ENCODE measurements around the gene PILRB.
"Not testable (repeated sequence)": the region's sequence is repeated elsewhere in the genome, so short reads cannot be mapped to it uniquely, and the experiment has no call there.

Gene PILRB

DNA sequence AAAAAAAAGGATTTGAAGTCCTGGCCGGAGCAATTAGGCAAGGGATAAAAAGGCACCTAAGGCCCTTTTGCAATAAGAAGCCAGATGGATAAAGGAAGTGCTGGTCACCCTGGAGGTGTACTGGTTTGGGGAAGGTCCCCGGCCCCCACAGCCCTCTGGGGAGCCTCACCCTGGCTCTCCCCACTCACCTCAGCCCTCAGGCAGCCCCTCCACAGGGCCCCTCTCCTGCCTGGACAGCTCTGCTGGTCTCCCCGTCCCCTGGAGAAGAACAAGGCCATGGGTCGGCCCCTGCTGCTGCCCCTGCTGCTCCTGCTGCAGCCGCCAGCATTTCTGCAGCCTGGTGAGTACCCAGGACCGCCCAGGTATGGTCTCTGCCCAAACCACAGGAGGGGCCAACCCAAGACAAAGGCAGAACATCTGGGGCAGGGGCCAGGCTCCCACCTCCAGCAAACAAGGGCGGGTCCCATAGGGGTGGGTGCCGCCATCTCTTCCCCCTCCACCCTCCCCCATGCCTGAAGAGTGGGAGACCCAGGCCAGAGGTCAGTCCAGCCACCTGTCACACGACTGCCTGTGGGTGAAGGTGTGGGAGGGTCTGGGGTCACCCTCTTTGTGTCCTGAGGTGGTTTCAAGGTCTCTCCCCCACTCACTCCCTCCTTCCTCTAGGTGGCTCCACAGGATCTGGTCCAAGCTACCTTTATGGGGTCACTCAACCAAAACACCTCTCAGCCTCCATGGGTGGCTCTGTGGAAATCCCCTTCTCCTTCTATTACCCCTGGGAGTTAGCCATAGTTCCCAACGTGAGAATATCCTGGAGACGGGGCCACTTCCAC, at the start of gene PILRB:
PILRB (plus strand) TSS at position 91 of the 830 bp plus-strand sequence; CDS start at position 277, 186 bp downstream.
- no peaks in the 10 kb centered on the region for H3K9me3 ChIP-seq (ENCODE audit: control insufficient read depth in 5 of 5, low read length in 5 of 5)
- no peaks in the 10 kb centered on the region for H3K27me3 ChIP-seq (ENCODE audit: control insufficient read depth in 5 of 5, insufficient read depth in 4 of 5, low read length in 5 of 5)
- H3K4me1 ChIP-seq (ENCODE audit: control insufficient read depth in 5 of 5, insufficient read depth in 5 of 5, low read length in 5 of 5) = peaks cover 0 to 11% (median 7%) of the 10 kb centered on the region in 5 donors
- H3K4me3 ChIP-seq (ENCODE audit: low read depth in 1 of 5, low read length in 5 of 5) = no peak within 1 kb of the TSS
- peaks cover 7 to 98% (median 91%) of the 10 kb centered on the region in 5 donors for H3K36me3 ChIP-seq (ENCODE audit: control insufficient read depth in 5 of 5, insufficient read depth in 5 of 5, low read length in 5 of 5)
- H3K9ac ChIP-seq (ENCODE audit: low read length in 5 of 5) = peak within 1 kb of the TSS in 1 of 5 donors; percentile 6
- H3K27ac ChIP-seq (ENCODE audit: low read depth, low read length) = no peak within 1 kb of the TSS

DNA sequence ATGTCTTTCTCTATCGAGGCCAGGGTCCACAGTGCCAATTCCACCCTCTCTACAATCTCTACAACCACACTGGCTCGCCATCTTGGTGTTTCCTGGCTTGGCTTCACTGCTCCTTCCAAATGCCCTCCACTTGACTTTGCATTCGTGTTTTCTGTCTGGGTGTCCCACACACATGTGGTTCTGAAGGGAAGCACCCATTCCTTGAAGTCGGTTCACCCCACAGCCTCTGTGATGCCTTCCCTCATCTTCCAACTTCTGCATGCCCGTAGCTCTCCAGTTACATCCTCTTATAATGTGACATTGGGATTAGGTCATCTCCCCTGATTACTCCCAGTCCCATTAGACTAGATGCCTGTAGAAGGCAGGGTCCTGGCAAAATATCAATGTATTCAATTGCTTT, 39.6 kb upstream of the PILRB start:
- H3K9me3 ChIP-seq (ENCODE audit: control insufficient read depth in 5 of 5, low read length in 5 of 5); H3K36me3 ChIP-seq (ENCODE audit: control insufficient read depth in 5 of 5, insufficient read depth in 5 of 5, low read length in 5 of 5); H3K9ac ChIP-seq (ENCODE audit: low read length in 5 of 5); H3K27ac ChIP-seq (ENCODE audit: low read depth, low read length); H3K4me3 ChIP-seq (ENCODE audit: low read depth in 1 of 5, low read length in 5 of 5); H3K4me1 ChIP-seq (ENCODE audit: control insufficient read depth in 5 of 5, insufficient read depth in 5 of 5, low read length in 5 of 5); H3K27me3 ChIP-seq (ENCODE audit: control insufficient read depth in 5 of 5, insufficient read depth in 4 of 5, low read length in 5 of 5): not testable (repeated sequence)

DNA sequence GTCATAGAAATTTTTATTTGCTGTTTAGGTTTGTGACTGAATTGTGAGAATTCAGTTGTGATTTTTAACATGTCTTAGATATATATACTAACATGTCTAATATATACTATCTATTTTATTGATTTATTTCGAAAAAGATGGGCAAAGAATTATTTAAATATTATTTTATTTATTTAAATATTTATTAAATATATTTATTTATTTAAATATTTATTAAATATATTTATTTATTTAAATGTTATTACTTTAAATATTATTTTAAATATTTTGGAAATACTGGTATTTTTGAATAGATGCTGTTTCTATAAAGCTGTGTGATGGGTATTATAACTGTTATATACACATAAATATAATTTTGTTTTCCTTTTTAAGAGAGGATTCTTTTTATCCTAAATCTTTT, 36.3 kb upstream of the PILRB start:
- H3K4me1 ChIP-seq (ENCODE audit: control insufficient read depth in 5 of 5, insufficient read depth in 5 of 5, low read length in 5 of 5); H3K27ac ChIP-seq (ENCODE audit: low read depth, low read length): not testable (repeated sequence)
- peaks cover 0 to 20% (median 4%) of the 10 kb centered on the region in 5 donors for H3K36me3 ChIP-seq (ENCODE audit: control insufficient read depth in 5 of 5, insufficient read depth in 5 of 5, low read length in 5 of 5)

GRCh38 chr7:100324194-100324593, 33.7 kb upstream of the PILRB start:
- H3K4me1 ChIP-seq (ENCODE audit: control insufficient read depth in 5 of 5, insufficient read depth in 5 of 5, low read length in 5 of 5); H3K27me3 ChIP-seq (ENCODE audit: control insufficient read depth in 5 of 5, insufficient read depth in 4 of 5, low read length in 5 of 5); H3K27ac ChIP-seq (ENCODE audit: low read depth, low read length); H3K9me3 ChIP-seq (ENCODE audit: control insufficient read depth in 5 of 5, low read length in 5 of 5); H3K9ac ChIP-seq (ENCODE audit: low read length in 5 of 5); H3K4me3 ChIP-seq (ENCODE audit: low read depth in 1 of 5, low read length in 5 of 5): not testable (repeated sequence)
- peaks cover 0 to 28% (median 7%) of the 10 kb centered on the region in 5 donors for H3K36me3 ChIP-seq (ENCODE audit: control insufficient read depth in 5 of 5, insufficient read depth in 5 of 5, low read length in 5 of 5)

More for the DNA sequence above, 36.3 kb upstream of the PILRB start:
- not testable (repeated sequence) for H3K9me3 ChIP-seq (ENCODE audit: control insufficient read depth in 5 of 5, low read length in 5 of 5); H3K9ac ChIP-seq (ENCODE audit: low read length in 5 of 5); H3K27me3 ChIP-seq (ENCODE audit: control insufficient read depth in 5 of 5, insufficient read depth in 4 of 5, low read length in 5 of 5); H3K4me3 ChIP-seq (ENCODE audit: low read depth in 1 of 5, low read length in 5 of 5)

- not testable (repeated sequence) for H3K27ac ChIP-seq (ENCODE audit: low read depth, low read length); H3K9ac ChIP-seq (ENCODE audit: low read length in 5 of 5); H3K4me3 ChIP-seq (ENCODE audit: low read depth in 1 of 5, low read length in 5 of 5); H3K27me3 ChIP-seq (ENCODE audit: control insufficient read depth in 5 of 5, insufficient read depth in 4 of 5, low read length in 5 of 5); H3K9me3 ChIP-seq (ENCODE audit: control insufficient read depth in 5 of 5, low read length in 5 of 5); H3K4me1 ChIP-seq (ENCODE audit: control insufficient read depth in 5 of 5, insufficient read depth in 5 of 5, low read length in 5 of 5)
- peaks cover 0 to 23% (median 4%) of the 10 kb centered on the region in 5 donors for H3K36me3 ChIP-seq (ENCODE audit: control insufficient read depth in 5 of 5, insufficient read depth in 5 of 5, low read length in 5 of 5)
Measured at GRCh38 chr7:100325671-100326070, 32.2 kb upstream of the PILRB start.

DNA sequence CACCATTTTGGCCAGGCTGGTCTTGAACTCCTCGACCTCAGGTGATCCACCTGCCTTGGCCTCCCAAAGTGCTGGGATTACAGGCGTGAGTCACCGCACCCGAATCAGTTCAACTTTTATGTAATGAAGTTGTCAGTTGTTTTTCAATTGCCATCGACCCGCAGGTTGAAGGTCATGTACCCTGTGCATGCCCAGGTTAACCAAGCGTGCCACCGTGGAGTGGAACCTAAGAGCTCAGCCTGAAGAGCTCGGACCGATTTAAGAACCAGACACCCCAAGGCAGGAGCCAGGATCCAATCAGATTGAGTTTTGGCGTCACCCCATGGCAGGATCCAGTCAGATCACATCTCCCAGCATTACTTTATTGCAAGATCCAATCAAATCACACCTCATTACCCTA, 31.0 kb upstream of the PILRB start:
- H3K9ac ChIP-seq (ENCODE audit: low read length in 5 of 5); H3K9me3 ChIP-seq (ENCODE audit: control insufficient read depth in 5 of 5, low read length in 5 of 5); H3K4me3 ChIP-seq (ENCODE audit: low read depth in 1 of 5, low read length in 5 of 5); H3K4me1 ChIP-seq (ENCODE audit: control insufficient read depth in 5 of 5, insufficient read depth in 5 of 5, low read length in 5 of 5); H3K27ac ChIP-seq (ENCODE audit: low read depth, low read length); H3K27me3 ChIP-seq (ENCODE audit: control insufficient read depth in 5 of 5, insufficient read depth in 4 of 5, low read length in 5 of 5): not testable (repeated sequence)
- H3K36me3 ChIP-seq (ENCODE audit: control insufficient read depth in 5 of 5, insufficient read depth in 5 of 5, low read length in 5 of 5) = peaks cover 0 to 21% (median 3%) of the 10 kb centered on the region in 5 donors

GRCh38 chr7:100335566-100336466, 22.1 kb upstream of the PILRB start:
- H3K27me3 ChIP-seq (ENCODE audit: control insufficient read depth in 5 of 5, insufficient read depth in 4 of 5, low read length in 5 of 5); H3K36me3 ChIP-seq (ENCODE audit: control insufficient read depth in 5 of 5, insufficient read depth in 5 of 5, low read length in 5 of 5); H3K9me3 ChIP-seq (ENCODE audit: control insufficient read depth in 5 of 5, low read length in 5 of 5); H3K4me1 ChIP-seq (ENCODE audit: control insufficient read depth in 5 of 5, insufficient read depth in 5 of 5, low read length in 5 of 5): not testable (repeated sequence)
- Histone ChIP-seq H3K4me3 (ENCODE audit: low read depth in 1 of 5, low read length in 5 of 5) (peak overlapping the region in 4 of 5 donors; percentile 74 to 86 (median 79)), H3K27ac (ENCODE audit: low read depth, low read length) (peak overlapping the region; percentile 83), H3K9ac (ENCODE audit: low read length in 5 of 5) (peak overlapping the region; percentile 43 to 90 (median 64))

DNA sequence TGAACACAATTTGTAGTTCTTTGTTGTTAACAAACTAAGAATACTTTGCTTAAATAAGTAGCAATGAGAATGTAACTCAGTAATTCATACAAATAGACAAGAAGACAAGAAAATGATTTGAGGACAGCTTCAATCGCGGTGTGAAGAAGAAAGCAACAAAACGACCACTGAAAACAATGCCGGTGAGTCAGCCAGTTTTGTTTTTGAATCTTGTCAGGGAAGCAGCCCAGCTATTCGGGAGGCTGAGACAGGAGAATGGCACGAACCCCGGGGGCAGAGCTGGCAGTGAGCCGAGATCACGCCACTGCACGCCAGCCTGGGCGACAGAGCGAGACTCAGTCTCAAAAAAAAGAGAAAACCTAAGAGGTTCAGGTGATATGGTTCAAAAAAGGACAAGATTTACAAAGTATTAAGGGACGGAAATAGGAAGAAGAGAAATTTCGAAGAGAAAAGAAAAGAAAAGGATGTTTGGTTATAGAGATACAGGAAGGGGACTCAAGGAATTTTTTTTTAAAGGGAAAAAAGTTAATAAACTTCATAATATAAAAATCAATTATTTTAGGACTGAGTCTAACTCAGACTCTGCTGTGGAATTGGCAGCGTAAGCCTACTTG, 19.7 kb upstream of the PILRB start:
- H3K9ac ChIP-seq (ENCODE audit: low read length in 5 of 5); H3K4me1 ChIP-seq (ENCODE audit: control insufficient read depth in 5 of 5, insufficient read depth in 5 of 5, low read length in 5 of 5); H3K27me3 ChIP-seq (ENCODE audit: control insufficient read depth in 5 of 5, insufficient read depth in 4 of 5, low read length in 5 of 5); H3K4me3 ChIP-seq (ENCODE audit: low read depth in 1 of 5, low read length in 5 of 5); H3K27ac ChIP-seq (ENCODE audit: low read depth, low read length); H3K9me3 ChIP-seq (ENCODE audit: control insufficient read depth in 5 of 5, low read length in 5 of 5): not testable (repeated sequence)
- H3K36me3 ChIP-seq (ENCODE audit: control insufficient read depth in 5 of 5, insufficient read depth in 5 of 5, low read length in 5 of 5) = peaks cover 0 to 19% (median 6%) of the 10 kb centered on the region in 5 donors

GRCh38 chr7:100341286-100341685, 16.6 kb upstream of the PILRB start:
- not testable (repeated sequence) for H3K27me3 ChIP-seq (ENCODE audit: control insufficient read depth in 5 of 5, insufficient read depth in 4 of 5, low read length in 5 of 5); H3K9ac ChIP-seq (ENCODE audit: low read length in 5 of 5); H3K9me3 ChIP-seq (ENCODE audit: control insufficient read depth in 5 of 5, low read length in 5 of 5); H3K27ac ChIP-seq (ENCODE audit: low read depth, low read length); H3K4me3 ChIP-seq (ENCODE audit: low read depth in 1 of 5, low read length in 5 of 5)
- H3K4me1 ChIP-seq (ENCODE audit: control insufficient read depth in 5 of 5, insufficient read depth in 5 of 5, low read length in 5 of 5) = peaks cover 2 to 16% (median 12%) of the 10 kb centered on the region in 5 donors
- H3K36me3 ChIP-seq (ENCODE audit: control insufficient read depth in 5 of 5, insufficient read depth in 5 of 5, low read length in 5 of 5) = peaks cover 0 to 24% (median 9%) of the 10 kb centered on the region in 5 donors
